ENCODE data around the gene ABAT.

GRCh38 chr16:8648877-8649276 is 25.5 kb upstream of the ABAT start:
- TF ChIP-seq CTCF (IDR thresholded peaks at IDR 0.05) = no peak
- TF ChIP-seq POLR2A (IDR thresholded peaks at IDR 0.05) = no peak

Measured in right lobe of liver (tissue), 4 donors.